SK-N-SH (cell line): ENCODE results near the gene TRMO. TPM values are rescaled to one million over a fixed set of nuclear protein-coding genes. Genes with fewer than 3 reads are reported as not detected.

Experiments
- CTCF ChIA-PET: fragments of 300-600, 350-600 bp; formaldehyde crosslinking; extraction: SDS; loops from one replicate; lab custom pipeline; 2021; lab: Yijun Ruan, JAX
- POLR2A ChIA-PET: fragments of 350-600 bp; sonication (Branson Sonifier 250); formaldehyde crosslinking; extraction: SDS; loops from one replicate; lab custom pipeline; 2020; ENCODE audit warnings: antibody characterized with exemption, inconsistent platforms; lab: Yijun Ruan, JAX
- DNase-seq: peaks from one replicate; pipeline ENCODE4 v3.0.0; 2012
- H2AFZ ChIP-seq: fragments of 200-600 bp; sonication (generic); 2 replicates; pipeline ENCODE4 v1.8.1; 2016; ENCODE audit warnings: antibody characterized with exemption, mild to moderate bottlenecking, low read depth
- H3F3A ChIP-seq: fragments of 200-600 bp; sonication (generic); replicated peaks from 2 replicates; pipeline ENCODE3; 2016; ENCODE audit warnings: antibody characterized with exemption, mild to moderate bottlenecking; ENCODE audit not compliant: insufficient read depth
- H3K27ac ChIP-seq, 2 experiments: fragments of 200-500 bp in 1 of 2; fragments of 200-600 bp in 1 of 2; sonication (Bioruptor generic) in 1 of 2; sonication (generic), shearing (Covaris generic) in 1 of 2; 2 replicates each; pipeline versions ENCODE4 v1.5.1 to v1.6.1; 2014 to 2016; ENCODE audit warnings: low read depth in 2 of 2, inconsistent platforms in 1 of 2, low read length in 1 of 2, mild to moderate bottlenecking in 1 of 2, mixed read lengths in 1 of 2
- H3K27me3 ChIP-seq: fragments of 200-600 bp; sonication (generic), shearing (Covaris generic); 2 replicates; pipeline ENCODE4 v1.6.1; 2016; ENCODE audit warnings: mixed run types; ENCODE audit not compliant: insufficient read depth
- H3K36me3 ChIP-seq, 2 experiments: fragments of 200-500 bp in 1 of 2; fragments of 200-600 bp in 1 of 2; sonication (Bioruptor generic) in 1 of 2; sonication (generic) in 1 of 2; replicated peaks in 1 of 2; 2 replicates each; pipeline versions ENCODE3 to v1.5.1; 2014 to 2016; ENCODE audit warnings: low read length in 1 of 2, mild to moderate bottlenecking in 1 of 2; ENCODE audit not compliant: insufficient read depth in 2 of 2, control insufficient read depth in 1 of 2
- H3K4me1 ChIP-seq, 2 experiments: fragments of 200-500 bp in 1 of 2; fragments of 200-600 bp in 1 of 2; sonication (Bioruptor generic) in 1 of 2; sonication (generic), shearing (Covaris generic) in 1 of 2; 2 replicates each; pipeline versions ENCODE4 v1.5.1 to v1.6.1; 2014 to 2016; ENCODE audit warnings: low read depth in 1 of 2, low read length in 1 of 2, mixed run types in 1 of 2; ENCODE audit not compliant: insufficient read depth in 2 of 2, control insufficient read depth in 1 of 2
- H3K4me2 ChIP-seq: fragments of 200-600 bp; sonication (generic), shearing (Covaris generic); 2 replicates; pipeline ENCODE4 v1.6.1; 2017; ENCODE audit warnings: mixed run types
- H3K4me3 ChIP-seq, 2 experiments: fragments of 200-500 bp in 1 of 2; fragments of 200-600 bp in 1 of 2; sonication (Bioruptor generic) in 1 of 2; sonication (generic), shearing (Covaris generic) in 1 of 2; 2 replicates each; pipeline versions ENCODE4 v1.5.1 to v1.8.1; 2014 to 2016; ENCODE audit warnings: low read depth in 2 of 2, inconsistent platforms in 1 of 2, low read length in 1 of 2, mild to moderate bottlenecking in 1 of 2, mixed read lengths in 1 of 2, moderate library complexity in 1 of 2
- H3K79me2 ChIP-seq: fragments of 200-600 bp; sonication (generic); 2 replicates; pipeline ENCODE4 v1.8.1; 2017; ENCODE audit warnings: mild to moderate bottlenecking; ENCODE audit not compliant: insufficient read depth
- H3K9ac ChIP-seq: fragments of 200-600 bp; sonication (generic); 2 replicates; pipeline ENCODE4 v1.6.1; 2017; ENCODE audit warnings: mixed run types
- H3K9me2 ChIP-seq: fragments of 200-600 bp; sonication (generic); 2 replicates; pipeline ENCODE4 v1.6.1; 2017; ENCODE audit warnings: mixed run types
- H3K9me3 ChIP-seq: fragments of 200-600 bp; sonication (generic); 2 replicates; pipeline ENCODE4 v1.6.1; 2017; ENCODE audit warnings: mixed run types, mild to moderate bottlenecking, moderate library complexity
- H4K20me1 ChIP-seq: fragments of 200-600 bp; sonication (generic); 2 replicates; pipeline ENCODE4 v1.6.1; 2017; ENCODE audit warnings: mild to moderate bottlenecking, mixed run types; ENCODE audit not compliant: insufficient read depth
- CTCF ChIP-seq: fragments of 200-600 bp; sonication (generic); IDR thresholded peaks from 2 replicates; pipeline ENCODE4 v1.6.1; 2017; ENCODE audit warnings: antibody characterized with exemption, mild to moderate bottlenecking, moderate library complexity
- EP300 ChIP-seq, 2 experiments: IDR thresholded peaks; 2 replicates each; pipeline versions ENCODE4 v1.4.0 to v1.6.1; 2012; ENCODE audit warnings: borderline replicate concordance in 1 of 2, low read depth in 1 of 2, low read length in 1 of 2
- EZH2phosphoT487 ChIP-seq: fragments of 200-600 bp; sonication (generic); IDR thresholded peaks from 2 replicates; pipeline ENCODE4 v1.6.1; 2017; ENCODE audit warnings: low read depth, mixed run types, mild to moderate bottlenecking, antibody characterized with exemption, moderate library complexity, borderline replicate concordance
- FOSL2 ChIP-seq: IDR thresholded peaks from 2 replicates; pipeline ENCODE4 v1.4.0; 2012; ENCODE audit warnings: low read depth, mild to moderate bottlenecking, moderate library complexity, borderline replicate concordance
- FOXJ3 ChIP-seq: sonication (generic); formaldehyde crosslinking; IDR thresholded peaks from 2 replicates; pipeline ENCODE4 v1.5.1; 2020; ENCODE audit warnings: mild to moderate bottlenecking, missing genetic modification reagents
- FOXM1 ChIP-seq: IDR thresholded peaks from 2 replicates; pipeline ENCODE4 v1.4.0; 2012; ENCODE audit warnings: low read depth, mild to moderate bottlenecking
- GABPA ChIP-seq: IDR thresholded peaks from 2 replicates; pipeline ENCODE4 v1.4.0; 2012; ENCODE audit warnings: low read depth, mild to moderate bottlenecking
- GATA2 ChIP-seq: sonication (generic); formaldehyde crosslinking; IDR thresholded peaks from 2 replicates; pipeline ENCODE4 v1.5.0; 2020; ENCODE audit warnings: mild to moderate bottlenecking, missing genetic modification reagents
- IRF3 ChIP-seq: fragments of 150-350 bp; IDR thresholded peaks from 2 replicates; pipeline ENCODE4 v1.6.1; 2016; ENCODE audit warnings: mild to moderate bottlenecking, low read depth, low read length
- MEF2A ChIP-seq: IDR thresholded peaks from 2 replicates; pipeline ENCODE4 v1.4.0; 2012; ENCODE audit warnings: low read depth, borderline replicate concordance
- MXI1 ChIP-seq: IDR thresholded peaks from 2 replicates; pipeline ENCODE4 v1.6.1; 2012; ENCODE audit warnings: mild to moderate bottlenecking, low read depth, low read length, improper control_type of control experiment
- NRF1 ChIP-seq: IDR thresholded peaks from 2 replicates; pipeline ENCODE4 v1.6.1; 2012; ENCODE audit warnings: low read depth, mild to moderate bottlenecking, low read length
- POLR2AphosphoS5 ChIP-seq: IDR thresholded peaks from 2 replicates; pipeline ENCODE4 v1.6.1; 2012; ENCODE audit warnings: low read depth, low read length
- RAD21 ChIP-seq: IDR thresholded peaks from 2 replicates; pipeline ENCODE4 v1.6.1; 2012; ENCODE audit warnings: mild to moderate bottlenecking, low read length
- RCOR1 ChIP-seq: fragments of 150-350 bp; IDR thresholded peaks from 2 replicates; pipeline ENCODE4 v1.6.1; 2017; ENCODE audit warnings: antibody characterized with exemption, low read length
- RFX5 ChIP-seq: IDR thresholded peaks from 2 replicates; pipeline ENCODE4 v1.6.1; 2012; ENCODE audit warnings: mild to moderate bottlenecking, improper control_type of control experiment, low read length
- RXRA ChIP-seq: IDR thresholded peaks from 2 replicates; pipeline ENCODE4 v1.4.0; 2012; ENCODE audit warnings: low read depth, mild to moderate bottlenecking, borderline replicate concordance
- TCF12 ChIP-seq: IDR thresholded peaks from 2 replicates; pipeline ENCODE4 v1.4.0; 2012
- TEAD4 ChIP-seq: IDR thresholded peaks from 2 replicates; pipeline ENCODE4 v1.4.0; 2012; ENCODE audit warnings: mild to moderate bottlenecking, borderline replicate concordance; ENCODE audit not compliant: insufficient read depth
- USF2 ChIP-seq: fragments of 150-350 bp; IDR thresholded peaks from 2 replicates; pipeline ENCODE4 v1.6.1; 2017; ENCODE audit warnings: antibody characterized with exemption, low read length, low read depth, borderline replicate concordance
- YY1 ChIP-seq: IDR thresholded peaks from 2 replicates; pipeline ENCODE4 v1.4.0; 2012; ENCODE audit warnings: low read depth, mild to moderate bottlenecking
- WGBS: methylation state at CpG from one replicate; pipeline ENCODE4 v1.1.6; 2017; ENCODE audit warnings: low lambda C conversion rate; 5-methylcytosine and 5-hydroxymethylcytosine counted together
- polyA plus RNA-seq, 3 experiments: library from polyadenylated mRNA; depleted of rRNA; stranded (reverse); fragments of >200 nt; gene quantifications; 2 replicates each; pipeline ENCODE4 v1.2.3, GENCODE V29; 2012

Gene TRMO
- polyA plus RNA-seq, 1 of the 3 experiments (the other 2 are of a cell fraction), result 8.1 TPM

- H3K9me2 ChIP-seq, result no peaks in the 10 kb centered on the region
- TF ChIP-seq FOSL2 (no peak), FOXM1 (no peak), EZH2phosphoT487 (no peak), RFX5 (no peak), USF2 (no peak), IRF3 (no peak), TEAD4 (no peak), RXRA (no peak), NRF1 (no peak), FOXJ3 (no peak), MEF2A (no peak), YY1 (no peak), RAD21 (no peak)
- TF ChIP-seq, all 33 proteins: peak for 0
- no peak for DNase-seq
- Histone ChIP-seq H3K4me3 (no peak overlapping the region), H3F3A (no peaks in the 10 kb centered on the region), H2AFZ (no peak overlapping the region), H3K4me1 (no peaks in the 10 kb centered on the region), H3K27me3 (peaks cover 11% of the 10 kb centered on the region; the same call in 1 of the 2 replicates), H4K20me1 (no peaks in the 10 kb centered on the region), H3K9me3 (no peaks in the 10 kb centered on the region), H3K4me2 (no peak overlapping the region), H3K36me3 (no peaks in the 10 kb centered on the region), H3K9ac (no peak overlapping the region), H3K27ac (no peak overlapping the region), H3K79me2 (no peaks in the 10 kb centered on the region)
- ChIA-PET CTCF (interaction anchor here (1.4 kb wide), 1 partner anchor 43 kb away, joined by 4 read pairs; the partner anchor contains the start of gene ANP32B), POLR2A (no interaction called here)
Measured at GRCh38 chr9:97940233-97940632, 17.9 kb upstream of the TRMO start.

GRCh38 chr9:97938081-97938644 lies 15.9 kb upstream of the TRMO start, which contains the start of gene HEMGN:
HEMGN (minus strand) TSS chr9:97938172; CDS start chr9:97938136, 36 bp downstream.
- Histone ChIP-seq H3K4me3 (no peak within 1 kb of the TSS), H3K79me2 (no peaks in the 10 kb centered on the region), H3K36me3 (no peaks in the 10 kb centered on the region), H2AFZ (no peak within 1 kb of the TSS), H3K4me2 (no peak within 1 kb of the TSS), H3K9ac (no peak within 1 kb of the TSS), H3K9me2 (no peaks in the 10 kb centered on the region), H3K9me3 (no peaks in the 10 kb centered on the region), H3K27ac (no peak within 1 kb of the TSS), H3K27me3 (peaks cover 11% of the 10 kb centered on the region; the same call in 1 of the 2 replicates), H3F3A (no peaks in the 10 kb centered on the region), H4K20me1 (no peaks in the 10 kb centered on the region), H3K4me1 (no peaks in the 10 kb centered on the region)
- ChIA-PET POLR2A (no interaction called here), CTCF (interaction anchor here (2.5 kb wide), 1 partner anchor 15 kb away, joined by 9 read pairs; the partner anchor contains the start of gene TRMO)
- 57% methylated on average over 3 of the region's 3 CpGs for WGBS
- no peak for DNase-seq
- TF ChIP-seq FOXJ3 (no peak), CTCF (no peak), GABPA (no peak), RCOR1 (no peak), GATA2 (CRISPR knock-in tag) (no peak), MEF2A (no peak), YY1 (no peak), EP300 (IDR thresholded peaks at IDR 0.05; ENCODE audit: borderline replicate concordance in 1 of 2, low read depth in 1 of 2, low read length in 1 of 2) (no peak), RXRA (no peak), POLR2AphosphoS5 (no peak), TCF12 (no peak), TEAD4 (no peak), FOXM1 (no peak), USF2 (no peak), MXI1 (no peak)
